ENCODE data around the gene CDR2L.

CDR2L gene

DNA sequence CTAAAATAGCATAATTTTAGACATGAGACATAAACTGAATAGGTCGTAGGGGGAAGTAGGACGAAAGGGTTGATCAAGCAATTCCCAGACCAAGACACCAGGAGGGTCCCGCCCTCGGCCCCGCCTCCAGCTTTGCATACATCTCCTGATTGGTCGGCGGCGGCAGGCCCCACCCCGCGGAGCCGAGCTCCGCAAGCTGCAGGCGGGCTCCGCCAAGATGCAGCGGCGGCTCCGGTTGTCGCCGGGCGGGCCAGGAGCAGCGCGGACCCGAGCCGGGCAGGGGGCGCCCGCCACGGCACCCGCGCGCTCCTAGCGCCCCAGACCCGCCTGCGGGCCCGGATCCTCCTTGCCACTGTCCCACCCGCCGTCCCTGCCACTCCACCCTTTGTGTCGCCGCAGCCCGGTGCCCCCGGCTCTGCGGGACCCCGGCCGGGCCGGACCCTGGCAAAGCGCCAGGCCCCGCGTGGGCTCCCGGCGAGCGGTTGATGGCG, at the start of gene CDR2L:
TSS of gene CDR2L (plus strand) at position 215 of the 491 bp plus-strand sequence. CDS start 412 bp downstream, outside the sequence.
- peak; percentile 87 for DNase-seq

DNA sequence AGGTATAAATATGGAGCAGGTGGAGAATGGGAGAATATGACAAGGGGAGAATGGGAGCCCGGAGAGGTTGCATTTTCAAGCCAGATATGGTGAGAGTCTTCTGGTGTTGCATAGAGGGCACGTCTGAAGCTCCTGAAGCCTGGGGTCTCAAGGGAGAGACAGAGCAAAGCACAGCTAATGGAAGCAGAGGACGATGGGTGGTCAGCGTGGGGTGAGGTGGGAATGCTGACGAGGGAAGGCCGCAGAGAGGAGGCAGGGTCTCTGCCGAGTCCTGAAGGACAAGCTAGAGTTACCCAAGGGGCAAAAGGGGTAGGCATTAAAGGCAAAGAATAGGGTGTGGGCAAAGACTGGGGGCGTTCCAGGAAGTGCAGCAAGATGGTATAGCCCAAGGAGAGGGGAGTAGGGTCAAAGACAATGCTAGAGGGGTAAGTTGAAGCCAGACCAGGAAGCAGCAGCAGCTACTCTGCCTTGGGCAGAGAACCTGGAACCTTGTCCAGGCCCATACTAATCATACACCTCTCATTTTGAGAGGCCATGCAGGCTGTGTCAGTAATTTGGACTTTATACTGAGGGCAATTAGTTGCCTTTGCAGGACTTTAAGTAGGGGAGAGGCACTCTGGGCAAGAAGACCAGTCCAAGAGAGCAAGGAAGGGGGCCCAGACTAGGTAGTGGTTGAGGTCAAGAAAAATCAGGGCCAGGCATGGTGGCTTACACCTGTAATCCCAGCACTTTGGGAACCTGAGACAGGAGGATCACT, 49.1 kb upstream of the CDR2L start:
- DNase-seq, result no peak

GRCh38 chr17:74939534-74939933, 47.9 kb upstream of the CDR2L start:
- no peak for DNase-seq

DNA sequence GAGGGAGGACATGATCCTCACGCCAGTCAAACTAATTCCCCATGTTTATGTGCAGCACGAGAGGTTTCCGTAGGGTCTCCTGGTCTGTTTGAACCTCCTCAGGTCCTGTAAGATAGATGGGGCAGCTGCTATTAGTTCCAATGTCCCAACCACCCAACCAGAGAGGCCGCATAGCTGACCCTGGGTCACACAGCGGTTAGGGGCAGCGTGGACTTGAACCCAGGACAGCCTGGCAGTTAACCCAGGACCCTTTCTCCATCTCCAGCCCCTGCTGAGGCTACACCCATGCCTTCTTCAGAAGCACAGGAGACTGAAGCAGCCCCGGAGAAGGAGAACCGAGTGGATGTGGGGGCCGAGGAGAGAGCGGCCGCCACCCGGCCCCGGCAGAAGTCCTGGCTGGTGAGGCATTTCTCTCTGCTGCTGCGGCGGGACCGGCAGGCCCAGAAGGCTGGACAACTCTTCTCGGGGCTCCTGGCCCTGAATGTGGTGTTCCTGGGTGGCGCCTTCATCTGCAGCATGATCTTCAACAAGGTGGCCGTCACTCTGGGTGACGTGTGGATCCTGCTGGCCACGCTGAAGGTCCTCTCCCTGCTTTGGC, 46.2 kb upstream of the CDR2L start:
- no peak for DNase-seq

- DNase-seq, result no peak
Measured at GRCh38 chr17:74943808-74944522, 43.5 kb upstream of the CDR2L start.

DNA sequence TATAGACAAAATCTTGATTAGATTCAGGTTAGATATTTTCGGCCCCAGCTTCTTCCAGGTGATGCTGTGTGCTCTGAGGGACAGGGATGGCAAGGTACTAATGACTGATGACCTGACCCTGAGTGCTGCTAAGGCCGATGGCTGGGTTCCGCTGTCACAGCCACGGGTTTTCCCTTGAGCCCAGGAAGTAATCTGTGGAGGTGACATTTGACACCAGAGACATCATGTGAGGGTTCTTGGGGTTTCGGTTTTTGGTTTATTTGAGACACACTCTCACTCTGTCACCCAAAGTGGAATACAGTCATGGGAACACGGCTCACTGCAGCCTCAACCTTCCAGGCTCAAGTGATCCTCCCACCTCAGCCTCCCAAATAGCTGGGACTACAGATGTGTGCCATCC, 41.9 kb upstream of the CDR2L start:
- DNase-seq, result no peak

- DNase-seq, result no peak
Measured at GRCh38 chr17:74946641-74947040, 40.8 kb upstream of the CDR2L start.

DNA sequence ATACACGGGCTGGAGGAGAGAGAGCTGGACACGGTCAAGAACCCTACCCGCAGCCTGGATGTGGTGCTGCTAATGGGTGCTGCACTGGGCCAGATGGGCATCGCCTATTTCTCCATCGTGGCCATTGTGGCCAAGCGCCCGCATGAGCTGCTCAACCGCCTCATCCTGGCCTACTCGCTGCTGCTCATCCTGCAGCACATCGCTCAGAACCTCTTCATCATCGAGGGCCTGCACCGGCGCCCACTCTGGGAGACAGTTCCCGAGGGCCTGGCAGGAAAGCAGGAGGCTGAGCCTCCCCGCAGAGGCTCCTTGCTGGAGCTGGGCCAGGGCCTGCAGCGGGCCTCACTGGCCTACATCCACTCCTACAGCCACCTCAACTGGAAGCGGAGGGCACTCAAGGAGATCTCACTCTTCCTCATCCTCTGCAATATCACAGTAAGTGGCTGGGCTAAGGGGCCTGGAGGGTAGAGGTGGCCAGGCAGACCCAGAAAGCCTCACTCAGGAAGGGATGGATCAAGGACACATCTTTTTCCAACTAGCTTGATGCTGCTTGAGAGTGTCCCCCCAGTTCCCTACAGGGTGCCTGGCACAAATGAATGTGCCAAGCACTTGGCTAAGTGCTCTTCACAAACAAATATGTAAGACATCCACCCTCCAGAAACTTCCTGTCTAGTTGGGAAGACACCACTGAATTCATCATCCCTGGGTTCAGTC, 40.2 kb upstream of the CDR2L start:
- DNase-seq, result no peak

- no peak for DNase-seq
Measured at GRCh38 chr17:74949455-74950115, 37.8 kb upstream of the CDR2L start.

GRCh38 chr17:74950207-74950606, 37.2 kb upstream of the CDR2L start:
- DNase-seq, result no peak

DNA sequence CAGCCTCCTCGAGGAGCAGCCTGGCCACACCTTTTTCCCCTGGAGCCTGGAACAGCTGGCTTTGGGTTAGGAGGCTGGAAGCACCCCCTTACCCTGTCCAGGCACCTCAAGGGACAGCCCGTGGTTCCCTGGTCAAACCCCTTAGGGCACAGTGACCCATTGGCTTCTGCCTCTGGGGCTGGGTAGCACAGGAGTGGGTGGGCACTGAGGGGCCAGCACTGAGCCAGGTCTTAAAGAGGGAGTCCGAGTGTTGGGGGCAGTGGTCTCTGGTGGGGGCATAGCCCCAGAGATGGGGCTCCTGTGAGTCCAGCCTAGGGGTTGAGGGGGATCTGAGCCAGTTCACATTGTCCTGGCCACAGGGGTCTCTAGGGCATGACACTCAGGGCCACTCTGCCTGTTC, 36.4 kb upstream of the CDR2L start:
- no peak for DNase-seq

DNA sequence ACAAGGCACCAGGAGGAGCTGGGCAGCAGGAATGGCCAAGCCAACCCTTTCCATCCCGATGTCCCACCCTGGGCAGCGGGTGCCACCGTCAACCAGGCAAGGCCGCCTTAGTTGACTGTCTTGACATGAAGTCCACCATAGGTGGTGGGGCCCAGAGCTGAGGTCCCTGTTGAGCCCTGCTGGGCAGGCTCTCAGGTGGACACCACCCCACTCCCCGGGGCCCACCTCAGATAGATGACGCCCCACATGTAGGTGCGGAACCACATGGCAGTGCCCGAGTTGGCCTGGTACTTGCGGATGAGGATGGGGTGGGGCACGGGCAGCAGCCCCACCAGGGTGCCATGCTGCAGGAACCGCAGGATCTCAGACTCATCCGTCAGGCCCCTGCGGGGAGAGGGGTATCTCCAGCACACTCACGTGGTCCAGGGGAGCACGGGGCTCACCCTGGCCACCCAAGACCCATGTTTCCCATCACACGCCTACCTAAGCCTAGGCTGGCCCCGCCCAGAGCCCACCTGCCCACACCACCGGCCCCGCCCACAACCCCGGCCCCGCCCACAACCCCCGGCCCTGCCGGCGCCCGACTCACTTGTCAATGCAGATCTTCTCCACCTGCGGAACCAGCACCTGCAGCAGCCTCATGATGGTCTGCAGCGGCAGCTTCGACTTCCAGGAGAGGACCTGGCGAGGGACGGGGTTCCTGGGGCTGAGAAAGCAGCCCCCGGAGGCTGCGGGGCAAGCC, 35.6 kb upstream of the CDR2L start:
- DNase-seq, result no peak

DNA sequence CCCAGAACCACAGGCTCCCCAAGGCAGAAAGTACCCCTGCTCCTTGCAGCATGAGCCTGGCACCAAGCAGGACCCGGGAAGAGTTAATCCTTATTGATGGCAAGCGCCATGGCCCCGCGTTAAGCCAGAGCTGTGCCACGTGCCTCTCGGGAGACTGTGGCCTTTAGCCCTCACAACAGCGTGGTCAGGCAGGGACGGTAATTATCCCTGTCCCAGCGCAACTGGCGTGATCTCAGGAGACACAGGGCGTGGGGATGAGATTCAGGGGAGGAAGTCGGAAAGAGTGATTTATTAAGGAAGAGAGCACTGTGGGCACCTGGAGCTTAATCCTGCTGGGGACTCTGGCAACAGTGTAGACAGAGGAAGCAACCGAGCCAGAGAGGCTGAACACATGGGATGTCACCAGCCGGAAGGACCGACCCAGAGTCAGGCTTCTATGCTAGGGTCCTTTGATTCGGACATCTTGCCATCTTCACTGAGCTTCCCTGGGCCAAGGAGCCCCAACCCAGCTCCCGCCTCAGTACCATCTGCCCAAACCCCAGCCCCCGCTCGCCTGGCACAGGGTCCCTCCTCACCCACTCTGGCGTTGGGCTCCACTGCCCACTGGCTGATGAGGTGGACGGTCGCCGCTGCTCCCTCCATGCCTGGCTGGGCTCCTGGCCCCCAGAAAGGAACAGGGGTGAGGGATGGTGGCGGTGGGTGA, 34.9 kb upstream of the CDR2L start:
- DNase-seq, result no peak

GRCh38 chr17:74953134-74953687, 34.2 kb upstream of the CDR2L start:
- DNase-seq, result no peak

- no peak for DNase-seq
Measured at GRCh38 chr17:74954115-74954514, 33.3 kb upstream of the CDR2L start.

DNA sequence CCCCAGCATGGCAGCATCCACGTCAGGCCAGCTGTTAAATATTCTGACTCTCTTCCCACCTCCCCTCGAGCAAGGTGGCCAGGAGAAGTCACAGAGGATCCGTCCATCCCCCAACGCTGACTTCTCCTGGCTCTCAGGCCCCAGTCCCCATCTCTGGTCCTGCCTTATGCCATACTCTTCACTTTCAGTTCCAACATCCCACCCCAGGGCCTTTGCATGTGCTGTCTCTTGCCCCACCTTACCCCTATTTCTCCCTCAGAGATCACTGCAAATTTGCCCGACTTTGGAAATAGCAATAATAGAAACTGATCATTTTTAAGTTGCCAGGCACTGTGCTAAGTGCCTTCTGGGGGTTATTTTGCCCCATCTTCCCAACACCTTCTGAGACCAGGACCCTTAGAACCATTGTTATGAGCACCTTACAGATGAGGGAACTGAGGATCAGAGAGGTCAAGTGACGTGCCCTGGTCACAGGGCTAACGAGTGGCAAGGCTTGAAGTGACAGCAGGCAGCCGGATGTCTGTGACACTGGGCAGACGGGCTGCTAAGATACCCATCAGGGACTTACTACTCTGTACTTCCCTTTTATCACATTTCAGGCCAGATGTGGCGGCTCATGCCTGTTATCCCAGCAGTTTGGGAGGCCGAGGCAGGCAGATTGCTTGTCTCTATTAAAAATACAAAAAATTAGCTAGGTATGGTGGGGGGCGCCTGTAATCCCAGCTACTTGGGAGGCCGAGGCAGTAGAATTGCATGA, 32.6 kb upstream of the CDR2L start:
- DNase-seq, result no peak

DNA sequence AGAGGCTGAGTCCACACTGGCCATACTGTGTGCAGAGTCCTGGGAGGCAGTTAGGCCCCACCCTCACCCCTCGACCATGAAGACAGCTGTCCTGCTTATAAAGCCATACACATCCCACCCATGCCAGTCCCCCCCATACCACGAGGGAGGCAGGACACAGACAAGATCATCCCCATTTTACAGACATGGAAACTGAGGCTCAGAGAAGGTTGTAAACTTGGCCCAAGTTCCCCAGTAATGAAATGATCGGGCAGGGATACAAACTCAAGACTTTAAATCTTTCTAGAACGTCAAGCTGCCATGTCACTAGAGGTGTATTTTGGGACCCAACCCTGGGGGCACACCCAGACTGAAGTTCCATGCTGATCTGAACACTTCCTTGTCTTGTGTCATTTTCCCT, 31.3 kb upstream of the CDR2L start:
- no peak for DNase-seq

DNA sequence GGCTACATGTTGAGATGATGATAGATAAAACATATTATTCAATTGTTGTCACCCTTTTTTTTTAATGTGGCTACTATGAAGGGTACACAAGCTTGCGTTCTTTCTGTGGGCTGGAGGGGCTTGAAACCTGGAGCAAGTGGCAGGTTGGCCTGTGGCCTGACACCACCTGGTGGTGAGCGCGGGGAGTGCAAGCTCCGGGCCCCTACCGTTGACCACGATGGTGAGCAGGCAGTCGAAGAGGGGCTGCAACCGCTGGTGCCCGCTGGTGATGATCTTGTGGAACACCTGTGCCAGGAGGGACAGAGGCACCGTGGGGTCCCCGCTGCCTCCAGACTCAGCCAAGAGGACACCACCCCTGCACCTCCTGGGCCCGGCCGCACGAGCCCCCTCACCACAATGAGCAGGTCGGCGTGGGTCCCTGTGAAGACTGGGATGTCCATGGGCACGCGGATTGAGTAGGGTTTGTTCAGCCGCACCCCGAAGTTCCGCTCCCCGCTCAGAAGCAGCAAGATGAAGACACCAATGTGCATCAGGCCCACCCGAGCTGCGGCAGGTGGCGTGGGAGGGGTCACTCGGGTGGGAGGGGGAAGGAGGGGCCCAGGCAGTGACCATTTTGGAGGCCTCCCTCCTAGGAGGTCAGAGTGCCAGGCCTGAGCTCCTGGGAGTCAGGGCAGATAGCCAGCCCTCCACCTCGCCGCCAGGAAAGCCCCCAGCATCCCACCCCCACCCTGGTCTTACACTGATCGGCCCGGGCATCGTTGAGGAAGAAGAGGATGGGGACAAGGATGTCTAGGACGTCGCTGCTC, 29.3 kb upstream of the CDR2L start:
- DNase-seq, result peak; percentile 59

DNA sequence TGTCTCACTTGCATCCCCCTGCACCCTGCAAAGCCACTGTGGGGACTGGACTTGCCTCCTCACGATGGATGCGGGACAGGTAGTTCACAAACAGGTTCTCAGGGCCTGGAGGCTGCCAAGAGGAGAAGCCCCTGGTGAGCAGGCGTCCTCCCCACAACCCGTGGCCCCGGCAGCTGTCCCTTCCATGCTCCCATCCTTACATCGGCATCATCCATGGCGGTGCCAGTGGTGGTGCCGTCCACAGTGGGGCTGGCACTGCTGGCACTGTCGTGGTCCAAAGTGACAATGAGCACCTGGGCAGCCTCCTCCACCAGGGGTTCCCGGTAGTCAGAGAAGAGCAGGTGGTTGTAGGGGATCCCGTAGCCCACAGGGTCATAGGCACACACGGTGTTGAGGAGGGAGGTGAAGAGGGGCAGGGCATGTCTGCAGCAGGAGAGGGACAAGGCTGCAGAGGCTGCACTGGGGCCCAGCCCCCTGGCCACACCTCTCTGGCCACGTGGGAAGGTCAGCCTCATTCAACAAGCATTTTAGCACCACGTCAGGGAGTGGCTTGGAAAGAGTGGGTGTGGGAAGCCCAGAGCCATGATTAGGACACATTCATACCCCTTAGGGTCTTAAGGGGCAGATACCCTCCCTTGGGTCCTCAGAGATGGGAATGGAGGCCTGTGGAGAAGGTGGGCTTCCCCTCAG, 27.5 kb upstream of the CDR2L start:
- DNase-seq, result no peak

Measured in T1000 (cell line).